NCI-H345 treated with DMSO at 0.1 percent for 48 hours (cell line): ENCODE data around the gene GIGYF2.
"Not testable (repeated sequence)": the region's sequence is repeated elsewhere in the genome, so short reads cannot be mapped to it uniquely, and the experiment has no call there.

Experiments used
- DNase-seq: peaks from one replicate; lab custom pipeline; 2025; ENCODE audit not compliant: unreplicated experiment; lab: John Stamatoyannopoulos, UW

The GIGYF2 gene

DNA sequence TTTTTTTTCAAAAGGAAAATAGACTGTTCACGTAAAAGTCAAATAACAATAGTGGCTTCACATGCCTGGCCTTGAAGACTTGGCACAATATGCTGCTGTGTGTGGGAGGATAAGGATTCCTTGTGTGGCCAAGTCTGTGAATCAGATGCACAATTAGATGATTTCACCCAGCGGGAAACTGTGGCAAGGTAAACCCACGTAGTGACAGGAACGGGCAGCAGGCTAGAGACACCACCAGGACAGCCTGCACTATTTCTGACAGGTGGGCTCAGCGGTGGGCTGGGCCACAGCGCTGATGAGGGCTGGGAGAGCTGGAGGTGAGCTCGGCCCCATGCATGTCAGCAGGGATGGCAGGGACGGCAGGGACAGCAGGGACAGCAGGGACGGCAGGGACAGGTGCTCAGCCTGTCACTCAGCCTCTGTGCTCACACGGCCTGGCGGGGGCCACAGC lies 194.5 kb downstream of the GIGYF2 start:
- DNase-seq, result no peak

- DNase-seq, result no peak
These were observed 195.1 kb downstream of the GIGYF2 start for GRCh38 chr2:232892221-232892620.

GRCh38 chr2:232892843-232893242 lies 195.7 kb downstream of the GIGYF2 start:
- no peak for DNase-seq

DNA sequence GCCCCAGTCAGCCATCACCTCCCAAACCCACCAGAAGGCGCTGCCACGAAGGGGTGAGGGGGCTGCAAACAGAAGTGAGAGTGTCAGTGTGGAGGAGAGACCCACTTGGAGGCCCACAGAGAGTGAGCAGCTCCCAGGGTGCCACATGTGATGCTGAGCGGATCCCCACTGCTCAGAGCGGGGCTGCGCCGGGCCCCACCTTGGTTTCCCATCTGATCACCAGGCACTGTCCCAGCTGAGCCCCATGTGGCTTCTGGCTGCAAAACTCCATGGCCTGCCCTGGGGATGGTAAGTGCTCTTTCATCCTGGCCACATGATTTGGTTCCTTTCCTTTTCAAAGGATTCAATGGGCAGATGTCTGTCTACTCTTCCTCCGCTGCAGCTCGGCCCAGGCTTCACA lies 196.7 kb downstream of the GIGYF2 start:
- DNase-seq, result no peak

DNA sequence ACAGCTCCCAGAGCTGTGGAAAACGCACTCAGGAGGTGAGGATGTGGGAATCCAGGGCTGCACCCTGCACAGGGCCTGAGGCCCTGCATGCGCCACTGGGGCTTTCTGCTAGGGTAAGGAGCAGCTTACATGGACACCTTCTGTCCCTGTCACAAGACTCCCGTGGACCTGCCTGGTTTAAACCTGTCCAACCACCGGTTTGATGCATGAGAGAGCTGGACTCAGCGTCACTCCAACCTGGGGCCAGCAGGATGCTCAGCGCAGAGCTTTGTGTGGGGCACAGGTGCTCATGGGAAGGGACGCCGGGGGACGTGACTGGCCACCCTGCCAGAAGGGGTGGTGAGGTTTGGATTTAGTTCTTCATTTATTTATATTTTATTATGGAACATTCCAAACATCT lies 197.1 kb downstream of the GIGYF2 start:
- DNase-seq, result no peak

GRCh38 chr2:232894746-232895145 lies 197.6 kb downstream of the GIGYF2 start:
- DNase-seq, result no peak

DNA sequence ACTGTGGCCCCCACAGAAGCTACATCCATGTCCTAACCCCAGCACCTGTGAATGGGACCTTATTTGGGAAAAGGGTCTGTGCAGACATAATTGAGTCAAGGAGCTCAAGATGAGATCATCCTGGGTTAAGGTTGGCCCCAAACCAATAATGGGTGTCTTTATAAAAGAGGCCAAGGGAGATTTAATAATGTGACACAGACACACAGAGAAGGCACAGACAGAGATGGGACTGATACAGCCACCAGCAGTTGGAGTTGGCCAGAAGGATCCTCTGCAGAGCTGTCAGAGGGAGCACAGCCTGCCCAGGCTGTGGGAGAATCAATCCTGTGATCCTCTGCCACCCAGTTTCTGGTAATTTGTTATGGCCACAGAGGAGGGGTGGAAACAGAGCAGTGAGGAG lies 199.0 kb downstream of the GIGYF2 start:
- no peak for DNase-seq

GRCh38 chr2:232896720-232897597 lies 199.8 kb downstream of the GIGYF2 start:
- DNase-seq, result no peak

- no peak for DNase-seq
These were observed 200.7 kb downstream of the GIGYF2 start for GRCh38 chr2:232897598-232898408.

DNA sequence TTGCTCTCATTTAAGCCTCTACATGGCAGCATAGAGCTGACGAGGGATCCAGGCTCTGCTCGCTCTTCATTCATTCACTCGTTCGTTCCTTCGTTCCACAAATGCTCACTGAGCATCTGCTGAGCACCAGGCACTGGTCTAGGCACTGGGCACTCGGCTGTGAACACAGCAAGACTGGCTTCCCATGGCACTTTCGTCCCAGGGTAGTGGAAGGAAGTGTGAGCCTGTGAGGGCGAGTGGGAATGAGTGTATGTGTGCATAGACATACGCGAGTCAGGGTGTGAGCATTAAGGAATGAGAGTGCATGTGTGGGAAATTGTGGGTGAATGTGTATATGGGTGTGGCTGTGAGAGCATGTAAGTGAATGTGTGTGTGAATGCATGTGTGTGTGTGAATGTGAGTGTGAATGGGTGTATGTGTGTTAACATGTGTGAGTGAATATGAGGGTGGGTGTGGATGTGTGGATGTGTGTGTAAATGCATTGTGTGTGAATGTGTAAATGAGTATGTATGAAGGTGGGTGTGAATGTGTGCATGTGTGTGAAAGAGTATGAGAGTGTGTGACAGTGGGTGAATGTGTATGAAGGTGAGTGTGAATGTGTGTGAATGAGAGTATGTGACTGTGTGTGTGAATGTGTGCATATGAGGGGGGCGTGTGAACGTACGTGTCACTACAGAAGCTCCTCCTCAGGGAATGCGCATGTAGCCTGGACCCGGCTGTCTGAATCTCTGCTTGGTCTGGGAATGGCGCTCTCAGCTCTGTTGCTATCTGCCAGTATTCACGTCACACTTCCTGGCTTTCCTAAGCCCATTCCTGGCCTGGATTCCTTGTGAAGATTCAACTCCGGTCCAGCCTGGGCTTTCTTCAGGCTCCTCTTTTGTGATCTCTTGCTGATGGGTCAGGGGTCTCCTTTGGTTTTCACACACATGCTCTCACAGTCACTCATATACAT lies 201.7 kb downstream of the GIGYF2 start:
- no peak for DNase-seq

DNA sequence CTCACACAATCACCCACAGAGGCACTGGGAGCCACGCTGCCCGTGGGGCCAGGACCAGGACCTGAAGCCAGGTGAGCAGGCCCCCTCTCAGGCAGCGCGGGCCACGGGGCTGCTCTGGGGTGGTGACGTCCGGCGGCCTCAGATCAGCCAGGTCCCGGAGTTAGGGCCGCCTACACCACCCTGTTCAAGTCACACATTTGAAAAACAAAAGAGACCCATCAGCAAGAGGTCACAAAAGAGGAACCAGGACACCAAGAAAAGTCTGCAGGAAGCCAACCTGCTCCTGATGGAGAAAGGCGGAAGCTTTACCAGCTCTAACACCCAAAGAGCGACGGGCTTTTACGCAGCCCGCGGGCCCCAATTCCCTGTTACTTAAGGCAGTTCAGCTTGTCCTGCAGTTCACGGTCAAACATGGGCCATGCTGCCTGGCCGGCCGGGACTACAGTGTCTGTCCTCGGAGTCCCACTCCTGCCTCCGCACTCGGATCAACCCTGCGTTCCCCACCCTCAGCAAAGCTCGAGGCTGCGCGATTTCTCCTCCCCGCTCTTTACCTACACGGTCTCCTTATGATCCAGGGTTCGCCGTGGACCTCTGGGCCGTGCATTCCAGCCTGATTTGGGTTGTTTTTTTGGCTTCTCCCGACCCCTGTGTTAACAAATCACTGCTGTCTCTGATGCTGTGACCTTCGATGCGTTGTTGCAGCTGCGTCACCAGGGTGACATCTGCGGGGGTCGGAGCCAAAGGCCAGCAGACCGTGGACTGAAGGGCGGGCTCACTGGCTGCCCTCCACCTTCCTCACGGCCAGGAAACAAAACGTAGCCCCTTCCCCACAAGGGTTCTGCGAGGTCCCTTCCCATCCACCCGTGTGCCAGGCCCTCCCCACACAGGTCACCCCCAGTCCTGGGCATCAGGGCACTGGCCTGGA lies 203.9 kb downstream of the GIGYF2 start:
- no peak for DNase-seq

DNA sequence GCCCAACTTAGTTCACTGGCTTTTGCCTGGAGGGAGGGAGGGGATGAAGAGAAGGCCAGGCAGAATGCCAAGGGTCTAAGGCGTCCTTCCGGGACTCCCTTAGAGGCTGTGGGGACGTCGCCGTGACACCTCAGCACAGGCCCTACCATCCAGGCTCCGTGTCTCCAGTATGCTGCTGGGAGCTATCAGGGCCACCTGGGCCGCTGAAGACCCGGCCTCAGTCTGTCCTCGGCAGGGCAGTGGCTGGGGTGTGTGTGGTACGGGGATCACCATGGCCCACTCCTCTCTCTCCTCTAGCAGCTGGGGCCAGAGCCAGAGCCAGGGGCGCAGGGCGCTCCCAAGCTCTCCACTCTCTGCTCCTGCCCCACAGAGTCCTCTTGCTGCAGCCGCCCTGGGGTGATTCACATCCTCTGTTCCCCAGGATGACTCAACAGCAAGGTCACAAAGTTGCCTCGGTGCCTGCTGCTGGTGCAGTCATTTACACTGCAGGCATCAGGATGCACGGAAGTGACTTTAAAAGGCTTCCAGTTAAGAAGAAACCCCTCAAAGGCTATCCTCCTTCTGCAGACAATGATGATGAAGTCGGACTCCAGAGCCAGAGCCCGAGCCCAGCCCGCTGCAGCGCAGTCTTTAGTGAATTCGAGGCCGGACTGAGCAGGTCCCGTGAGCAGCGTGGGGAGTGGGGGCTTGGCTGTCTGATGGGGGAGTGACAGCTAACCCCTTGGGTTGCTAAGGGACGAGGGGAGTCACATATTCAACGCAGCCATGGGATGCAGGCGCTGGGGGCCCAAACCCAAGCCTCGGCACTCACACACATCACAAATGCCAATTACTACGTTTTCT lies 204.8 kb downstream of the GIGYF2 start:
- DNase-seq, result no peak

GRCh38 chr2:232903989-232904388 lies 206.9 kb downstream of the GIGYF2 start:
- DNase-seq, result no peak

DNA sequence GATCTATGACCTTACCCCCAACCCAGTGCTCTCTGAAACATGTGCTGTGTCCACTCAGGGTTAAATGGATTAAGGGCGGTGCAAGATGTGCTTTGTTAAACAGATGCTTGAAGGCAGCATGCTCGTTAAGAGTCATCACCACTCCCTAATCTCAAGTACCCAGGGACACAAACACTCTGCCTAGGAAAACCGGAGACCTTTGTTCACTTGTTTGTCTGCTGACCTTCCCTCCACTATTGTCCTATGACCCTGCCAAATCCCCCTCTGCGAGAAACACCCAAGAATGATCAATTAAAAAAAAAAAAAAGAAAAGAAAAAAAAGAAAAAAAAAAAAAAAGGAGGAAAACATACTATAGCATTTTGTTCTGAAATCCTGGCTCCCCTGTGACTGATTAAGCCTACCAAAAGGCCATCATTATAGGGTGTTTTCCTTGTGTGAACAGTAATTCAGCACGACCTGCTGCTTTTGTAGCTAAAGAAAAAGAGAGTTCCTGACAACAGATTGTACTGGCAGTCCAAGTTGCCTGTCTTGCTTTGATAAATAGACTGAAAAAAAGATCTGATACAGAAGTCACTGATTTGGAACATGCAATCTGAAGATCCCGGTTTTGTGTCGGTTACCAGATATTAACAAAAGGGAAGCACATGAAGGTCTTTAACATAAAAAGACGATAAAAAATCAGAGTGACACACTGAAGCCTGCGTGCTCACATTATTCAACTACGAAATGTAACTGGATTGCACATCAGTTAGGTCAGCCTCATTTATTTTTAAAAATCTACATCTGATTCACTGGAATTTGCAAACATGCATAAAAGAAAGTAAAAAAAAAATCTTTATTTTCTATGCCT lies 210.0 kb downstream of the GIGYF2 start:
- peak; percentile 2 for DNase-seq

DNA sequence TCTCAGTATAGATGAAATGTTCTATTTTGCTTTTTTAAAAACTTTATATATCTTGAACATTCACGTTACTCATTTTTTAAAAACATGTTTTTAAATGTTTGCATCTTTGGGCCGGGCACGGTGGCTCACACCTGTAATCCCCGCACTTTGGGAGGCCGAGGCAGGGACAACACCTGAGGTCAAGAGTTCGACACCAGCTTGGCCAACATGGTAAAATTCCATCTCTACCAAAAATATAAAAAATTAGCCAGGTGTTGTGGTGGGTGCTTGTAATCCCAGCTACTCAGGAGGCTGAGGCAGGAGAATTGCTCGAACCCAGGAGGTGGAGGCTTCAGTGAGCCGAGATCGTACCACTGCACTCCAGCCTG lies 210.6 kb downstream of the GIGYF2 start:
- DNase-seq, result not testable (repeated sequence)

DNA sequence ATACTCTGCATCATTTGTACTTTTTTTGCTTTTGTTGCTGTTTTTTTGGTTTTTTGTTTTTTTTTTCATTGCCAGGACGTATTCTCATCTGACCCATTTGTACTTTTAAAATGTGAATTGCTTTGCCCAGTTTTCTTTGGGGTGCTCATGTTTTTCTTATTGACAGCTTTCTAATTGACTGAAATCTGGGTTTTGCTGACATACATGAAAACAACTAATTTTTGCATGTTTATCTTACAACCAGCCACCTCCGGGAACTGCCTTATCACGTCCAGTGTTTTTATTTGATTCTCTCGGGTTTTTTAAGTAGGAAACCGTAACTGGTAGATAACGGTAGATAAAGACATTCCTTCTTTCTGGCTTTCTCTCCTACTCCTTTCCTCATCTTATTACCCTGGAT lies 211.6 kb downstream of the GIGYF2 start:
- DNase-seq, result no peak
